Measurements from ENCODE around the gene LIMCH1.

DNA sequence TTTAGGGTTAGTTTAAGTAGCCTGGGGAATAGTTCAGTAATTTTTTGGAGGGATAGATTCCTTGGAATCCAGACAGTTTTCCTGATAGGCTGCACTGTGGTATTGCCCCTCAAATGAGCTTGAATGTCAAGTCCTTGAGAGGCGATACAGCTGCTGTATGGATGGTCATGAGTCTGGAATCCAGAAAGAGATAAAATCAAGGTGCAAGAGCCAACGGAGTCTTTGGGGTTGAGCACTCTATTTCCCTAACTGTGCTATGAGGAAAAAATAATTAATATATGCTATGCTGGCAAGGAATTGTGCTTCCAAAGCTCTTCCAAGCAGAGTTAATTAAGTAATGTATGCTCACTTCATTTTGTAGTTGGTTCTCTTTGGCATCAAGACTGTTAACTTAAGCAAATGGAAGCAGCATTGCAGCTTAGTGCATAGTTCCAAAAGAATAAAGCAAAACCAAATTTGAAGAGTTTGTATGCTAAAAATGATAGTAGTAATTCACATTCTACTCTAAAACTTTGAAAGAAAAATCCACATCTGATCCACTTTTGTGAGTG, 48.8 kb downstream of the LIMCH1 start:
- TF ChIP-seq TAF1 (IDR thresholded peaks at IDR 0.05; ENCODE audit: low read depth, low read length) (no peak), POLR2A (IDR thresholded peaks at IDR 0.05; ENCODE audit: low read depth, low read length) (no peak), POLR2AphosphoS5 (IDR thresholded peaks at IDR 0.05; ENCODE audit: low read depth, low read length) (no peak), POU2F2 (IDR thresholded peaks at IDR 0.05; ENCODE audit: low read depth, low read length) (no peak)

Data from GM12891 (cell line).